Adrenal gland (tissue), 12 donors: Measurements from ENCODE around the gene NBAS. TPM values are rescaled to one million over a fixed set of nuclear protein-coding genes. Genes with fewer than 3 reads are reported as not detected.

Source experiments
- DNase-seq, 7 donors: peaks; one replicate each; pipeline ENCODE4 v3.0.0-alpha.2; 2019 to 2020
- H3K27ac ChIP-seq, 5 donors: fragments of 200-600 bp; sonication (generic) in 4 of 5; 1 replicate in 3 of 5; 2 replicates in 2 of 5; pipeline versions ENCODE4 v1.5.1 to v1.8.0; 2016 to 2020; ENCODE audit warnings: mild to moderate bottlenecking in 1 of 5
- H3K27me3 ChIP-seq: fragments of 200-600 bp; 2 replicates; pipeline ENCODE4 v1.8.0; 2021
- H3K36me3 ChIP-seq, 2 donors: fragments of 200-600 bp; replicated peaks in 1 of 2; 1 replicate in 1 of 2; 2 replicates in 1 of 2; pipeline versions ENCODE4 v1.5.1 to v1.8.0; 2018 to 2022
- H3K4me1 ChIP-seq, 2 donors: fragments of 200-600 bp; replicated peaks in 1 of 2; 1 replicate in 1 of 2; 2 replicates in 1 of 2; pipeline versions ENCODE4 v1.5.1 to v1.8.0; 2018 to 2021
- H3K4me3 ChIP-seq, 4 donors: fragments of 200-600 bp; sonication (generic) in 3 of 4; one replicate each; pipeline ENCODE4 v1.5.1; 2016 to 2018
- H3K9me3 ChIP-seq, 3 donors: fragments of 200-600 bp; sonication (generic) in 1 of 3; replicated peaks in 1 of 3; 1 replicate in 2 of 3; 2 replicates in 1 of 3; pipeline versions ENCODE4 v1.5.1 to v1.8.0; 2016 to 2021
- POLR2A ChIP-seq, 2 donors: fragments of 450-650 bp; IDR thresholded peaks; one replicate each; pipeline ENCODE4 v1.6.1; 2017; ENCODE audit warnings: antibody characterized with exemption in 2 of 2, mild to moderate bottlenecking in 2 of 2, moderate library complexity in 1 of 2
- WGBS, 4 donors: extraction: QIAGEN DNeasy Blood & Tissue Kit in 2 of 4; methylation state at CpG; one replicate each; pipeline versions ENCODE4 v1.1.5 to v1.1.7; 2013 to 2017; 5-methylcytosine and 5-hydroxymethylcytosine counted together
- intact Hi-C, 2 donors: fragments of 100-400 bp; cut with DNase I; formaldehyde crosslinking; loops; one replicate each; pipeline versions ENCODE4 v1.14.1 to v1.15.0; 2022 to 2023
- polyA plus RNA-seq, 3 donors: library from polyadenylated mRNA; stranded (reverse); fragments of 200-250 nt in 2 of 3; fragments of 350-450 nt in 1 of 3; fragmentation: Illumina TruSeq in 1 of 3; extraction: RNeasy Lipid Tissue Mini Kit (QIAGEN cat#74804) in 1 of 3; gene quantifications; one replicate each; pipeline ENCODE4 v1.2.3, GENCODE V29; 2013 to 2014
- total RNA-seq, 9 donors: library from RNA; depleted of rRNA in 4 of 9; stranded (reverse); fragments of >200 nt in 4 of 9; fragments of 120-200 nt in 1 of 9; fragmentation: NEBNext Ultra II Directional in 1 of 9; extraction: Animal tissue kit (Norgen Biotek cat#: 25700) in 1 of 9; gene quantifications; one replicate each; pipeline versions ENCODE4 v1.1.0 to v1.2.4, GENCODE V29; 2013 to 2023
- TF ChIP-seq, protein P1 (sequence below), 6 experiments: fragments of 450-650 bp in 4 of 6; fragments of 200-600 bp in 2 of 6; sonication (generic) in 1 of 6; IDR thresholded peaks; 1 replicate in 5 of 6; 2 replicates in 1 of 6; pipeline versions ENCODE4 v1.5.1 to v1.8.0; 2016 to 2021; ENCODE audit warnings: antibody characterized with exemption in 6 of 6, mild to moderate bottlenecking in 2 of 6, moderate library complexity in 1 of 6
- donor health status: healthy with polysubstance abuse.
- donor health status: Bipolar disorder and iron deficiency.
- donor health status: DM: yes; HTN: yes; CAD: no.
- donor health status: DM: no; HTN: no; CAD: no.
- donor health status: DM: no; HTN: no; CAD: no.
- donor health status: DM: yes; HTN: yes; CAD: no.

The NBAS gene
- total and polyA plus RNA-seq, 12 donors, result 22.0 to 62.4 (median 46.2) TPM

DNA sequence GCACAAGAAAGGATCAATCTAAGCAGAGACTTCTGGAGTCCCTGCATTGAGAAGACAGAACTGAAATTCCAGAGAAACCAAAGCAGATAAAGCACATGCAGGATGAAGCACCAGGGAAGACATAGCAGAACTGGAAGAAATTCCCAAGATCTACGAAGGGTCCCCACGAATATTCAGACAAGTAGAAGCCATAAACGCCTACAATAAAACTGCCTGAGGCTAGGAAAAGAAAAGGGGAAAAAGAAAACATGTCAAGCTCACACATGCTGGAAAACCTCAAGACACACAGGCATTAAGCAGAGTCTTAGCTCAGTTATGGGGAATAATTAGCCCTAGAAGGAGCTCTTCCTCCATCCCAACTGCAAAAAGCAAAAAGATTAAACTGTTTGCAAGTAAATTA is 171.2 kb downstream of the NBAS start:
- 80 to 88% (median 83%) methylated on average over 3 of the region's 3 CpGs for WGBS, 4 donors

DNA sequence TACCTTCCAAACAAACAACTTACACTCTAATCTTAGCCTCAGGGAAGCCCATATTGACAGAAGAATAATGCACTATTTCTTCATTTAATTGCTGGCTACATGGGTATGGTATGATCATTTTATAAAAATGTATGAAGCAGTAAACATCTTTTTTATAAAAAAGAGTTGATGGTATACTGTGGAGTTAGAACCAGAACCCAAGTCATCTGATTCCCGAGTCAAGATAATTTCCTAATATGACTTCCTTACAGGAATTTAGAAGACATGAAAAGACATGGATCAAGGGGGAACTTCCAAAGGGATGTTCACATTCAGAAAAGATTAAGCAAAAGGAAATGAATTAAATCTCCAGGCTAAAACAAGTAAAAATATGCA is 171.8 kb downstream of the NBAS start:
- Histone ChIP-seq H3K27me3 (no peaks in the 10 kb centered on the region), H3K36me3 (no peaks in the 10 kb centered on the region), H3K9me3 (no peaks in the 10 kb centered on the region), H3K27ac (no peak overlapping the region), H3K4me1 (no peaks in the 10 kb centered on the region), H3K4me3 (no peak overlapping the region)
- TF ChIP-seq, protein P1, sequence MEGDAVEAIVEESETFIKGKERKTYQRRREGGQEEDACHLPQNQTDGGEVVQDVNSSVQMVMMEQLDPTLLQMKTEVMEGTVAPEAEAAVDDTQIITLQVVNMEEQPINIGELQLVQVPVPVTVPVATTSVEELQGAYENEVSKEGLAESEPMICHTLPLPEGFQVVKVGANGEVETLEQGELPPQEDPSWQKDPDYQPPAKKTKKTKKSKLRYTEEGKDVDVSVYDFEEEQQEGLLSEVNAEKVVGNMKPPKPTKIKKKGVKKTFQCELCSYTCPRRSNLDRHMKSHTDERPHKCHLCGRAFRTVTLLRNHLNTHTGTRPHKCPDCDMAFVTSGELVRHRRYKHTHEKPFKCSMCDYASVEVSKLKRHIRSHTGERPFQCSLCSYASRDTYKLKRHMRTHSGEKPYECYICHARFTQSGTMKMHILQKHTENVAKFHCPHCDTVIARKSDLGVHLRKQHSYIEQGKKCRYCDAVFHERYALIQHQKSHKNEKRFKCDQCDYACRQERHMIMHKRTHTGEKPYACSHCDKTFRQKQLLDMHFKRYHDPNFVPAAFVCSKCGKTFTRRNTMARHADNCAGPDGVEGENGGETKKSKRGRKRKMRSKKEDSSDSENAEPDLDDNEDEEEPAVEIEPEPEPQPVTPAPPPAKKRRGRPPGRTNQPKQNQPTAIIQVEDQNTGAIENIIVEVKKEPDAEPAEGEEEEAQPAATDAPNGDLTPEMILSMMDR (IDR thresholded peaks at IDR 0.05), result no peak
- TF ChIP-seq POLR2A (IDR thresholded peaks at IDR 0.05), result no peak
- DNase-seq, result no peak
- intact Hi-C loops, result no loop called here
- 82 to 99% (median 95%) methylated on average over 1 of the region's 1 CpG for whole genome bisulfite sequencing, 4 donors

More for the DNA sequence above, 171.2 kb downstream of the NBAS start:
- Histone ChIP-seq H3K4me1 (no peaks in the 10 kb centered on the region), H3K27me3 (no peaks in the 10 kb centered on the region), H3K27ac (no peak overlapping the region), H3K36me3 (no peaks in the 10 kb centered on the region), H3K4me3 (no peak overlapping the region), H3K9me3 (no peaks in the 10 kb centered on the region)
- DNase-seq, result no peak
- intact Hi-C loops, result no loop called here
- TF ChIP-seq, protein P1 (IDR thresholded peaks at IDR 0.05), result no peak
- TF ChIP-seq POLR2A (IDR thresholded peaks at IDR 0.05), result no peak

DNA sequence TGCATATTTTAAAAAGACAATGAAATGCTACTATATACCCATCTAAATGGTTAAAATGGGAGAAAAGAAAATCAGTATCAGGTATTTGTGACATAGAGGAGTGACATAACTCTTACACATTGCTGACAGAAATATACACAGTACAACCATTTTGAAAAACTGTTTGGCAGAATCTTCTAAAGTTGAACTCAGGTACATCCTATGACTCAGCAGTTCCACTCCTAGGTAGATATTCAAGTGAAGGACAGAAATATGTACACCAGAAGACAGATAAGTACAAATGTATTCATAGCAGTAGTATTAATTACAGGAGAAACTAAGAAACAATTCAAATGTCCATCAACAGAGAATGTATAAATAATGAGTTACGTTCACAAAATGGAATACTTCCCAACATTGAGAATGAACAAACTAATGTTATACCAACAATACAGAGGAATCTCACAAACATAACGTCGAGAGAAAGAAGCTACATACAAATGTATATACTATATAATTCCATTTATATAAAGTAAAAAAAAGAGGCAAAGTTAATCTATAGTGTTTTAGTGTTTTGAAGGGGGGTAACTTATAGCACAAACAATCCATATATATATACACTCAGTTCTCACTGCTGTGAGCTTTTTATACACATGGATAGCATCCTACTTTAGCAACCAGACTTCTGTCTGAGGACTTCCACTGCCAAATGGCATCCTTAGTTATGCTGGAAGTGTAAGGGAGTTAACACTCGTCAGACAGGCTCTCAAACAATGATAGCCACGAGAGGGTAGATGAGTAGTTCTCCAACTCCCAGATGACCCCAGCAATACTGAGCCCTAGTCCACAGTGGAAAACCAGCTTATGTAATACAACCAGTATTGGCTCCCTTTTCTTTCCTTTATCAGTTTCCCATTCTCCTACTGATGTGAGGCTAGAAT is 172.5 kb downstream of the NBAS start:
- no peak for DNase-seq
- H3K36me3 ChIP-seq, result no peaks in the 10 kb centered on the region
- no peak overlapping the region for H3K27ac ChIP-seq
- no peak for TF ChIP-seq POLR2A (IDR thresholded peaks at IDR 0.05)
- TF ChIP-seq, protein P1 (IDR thresholded peaks at IDR 0.05), result no peak
- no peaks in the 10 kb centered on the region for H3K27me3 ChIP-seq
- H3K4me1 ChIP-seq, result no peaks in the 10 kb centered on the region
- no peaks in the 10 kb centered on the region for H3K9me3 ChIP-seq
- 88 to 97% (median 94%) methylated on average over 5 of the region's 5 CpGs for WGBS, 4 donors
- H3K4me3 ChIP-seq, result no peak overlapping the region
- intact Hi-C loops, result no loop called here

- 78 to 95% (median 91%) methylated on average over 1 of the region's 1 CpG for WGBS, 4 donors
- Histone ChIP-seq H3K27me3 (no peaks in the 10 kb centered on the region), H3K4me3 (no peak overlapping the region), H3K27ac (no peak overlapping the region), H3K4me1 (no peaks in the 10 kb centered on the region), H3K36me3 (no peaks in the 10 kb centered on the region), H3K9me3 (no peaks in the 10 kb centered on the region)
- no peak for DNase-seq
- intact Hi-C loops, result no loop called here
- TF ChIP-seq POLR2A (IDR thresholded peaks at IDR 0.05), result no peak
- TF ChIP-seq, protein P1 (IDR thresholded peaks at IDR 0.05), result no peak
Measured at GRCh38 chr2:15385184-15385583, 175.9 kb downstream of the NBAS start.
